Osteoblast (primary cell): ENCODE results near the gene PALM. TPM values are rescaled to one million over a fixed set of nuclear protein-coding genes. Genes with fewer than 3 reads are reported as not detected.

Experiments
- DNase-seq: peaks from one replicate; pipeline ENCODE4 v3.0.0; 2011; ENCODE audit warnings: low spot score, mixed read lengths; ENCODE audit not compliant: insufficient read length; ENCODE audit errors: missing footprints
- H2AFZ ChIP-seq: 2 replicates; pipeline ENCODE4 v1.6.0; 2011; ENCODE audit warnings: mild to moderate bottlenecking, low read length
- H3K27ac ChIP-seq: 2 replicates; pipeline ENCODE4 v1.5.1; 2011; ENCODE audit warnings: mild to moderate bottlenecking, low read depth, low read length, moderate library complexity
- H3K27me3 ChIP-seq: 2 replicates; pipeline ENCODE4 v1.6.0; 2012; ENCODE audit warnings: mild to moderate bottlenecking, control low read depth, inconsistent platforms, low read length, moderate library complexity; ENCODE audit not compliant: insufficient read depth
- H3K36me3 ChIP-seq: 2 replicates; pipeline ENCODE4 v1.5.1; 2011; ENCODE audit warnings: mild to moderate bottlenecking, low read length, control low read depth, moderate library complexity; ENCODE audit not compliant: insufficient read depth
- H3K4me1 ChIP-seq: 2 replicates; pipeline ENCODE4 v1.5.1; 2011; ENCODE audit warnings: mild to moderate bottlenecking, low read length, control low read depth, moderate library complexity; ENCODE audit not compliant: insufficient read depth
- H3K4me2 ChIP-seq: 2 replicates; pipeline ENCODE4 v1.6.0; 2011; ENCODE audit warnings: mild to moderate bottlenecking, low read length; ENCODE audit not compliant: insufficient read depth
- H3K4me3 ChIP-seq: fragments of 200-600 bp; sonication (generic); 3 replicates; pipeline ENCODE4 v1.5.1; 2012; ENCODE audit warnings: mild to moderate bottlenecking, low read length, inconsistent platforms; ENCODE audit not compliant: insufficient read depth
- H3K79me2 ChIP-seq: 2 replicates; pipeline ENCODE4 v1.6.0; 2012; ENCODE audit warnings: mild to moderate bottlenecking, low read length, control low read depth, inconsistent platforms; ENCODE audit not compliant: insufficient read depth
- H3K9me3 ChIP-seq: 2 replicates; pipeline ENCODE4 v1.5.1; 2011; ENCODE audit warnings: low read depth, low read length, control low read depth
- H4K20me1 ChIP-seq: 2 replicates; pipeline ENCODE4 v1.6.0; 2012; ENCODE audit warnings: mild to moderate bottlenecking, low read length, control low read depth; ENCODE audit not compliant: insufficient read depth
- total RNA-seq: library from RNA; depleted of rRNA; stranded (reverse); fragments of >200 nt; gene quantifications from 2 replicates; pipeline ENCODE4 v1.2.3, GENCODE V29; 2012
- TF ChIP-seq, protein P1 (sequence below): IDR thresholded peaks from 2 replicates; pipeline ENCODE4 v1.5.1; 2011; ENCODE audit warnings: mild to moderate bottlenecking, low read depth, low read length, moderate library complexity; ENCODE audit errors: extremely low read depth

The PALM gene
- total RNA-seq, 1 donor: 10.5 TPM

- H3K4me1 ChIP-seq: peaks cover 18% of the 10 kb centered on the region
- H3K27ac ChIP-seq: no peak overlapping the region
- TF ChIP-seq, protein P1, sequence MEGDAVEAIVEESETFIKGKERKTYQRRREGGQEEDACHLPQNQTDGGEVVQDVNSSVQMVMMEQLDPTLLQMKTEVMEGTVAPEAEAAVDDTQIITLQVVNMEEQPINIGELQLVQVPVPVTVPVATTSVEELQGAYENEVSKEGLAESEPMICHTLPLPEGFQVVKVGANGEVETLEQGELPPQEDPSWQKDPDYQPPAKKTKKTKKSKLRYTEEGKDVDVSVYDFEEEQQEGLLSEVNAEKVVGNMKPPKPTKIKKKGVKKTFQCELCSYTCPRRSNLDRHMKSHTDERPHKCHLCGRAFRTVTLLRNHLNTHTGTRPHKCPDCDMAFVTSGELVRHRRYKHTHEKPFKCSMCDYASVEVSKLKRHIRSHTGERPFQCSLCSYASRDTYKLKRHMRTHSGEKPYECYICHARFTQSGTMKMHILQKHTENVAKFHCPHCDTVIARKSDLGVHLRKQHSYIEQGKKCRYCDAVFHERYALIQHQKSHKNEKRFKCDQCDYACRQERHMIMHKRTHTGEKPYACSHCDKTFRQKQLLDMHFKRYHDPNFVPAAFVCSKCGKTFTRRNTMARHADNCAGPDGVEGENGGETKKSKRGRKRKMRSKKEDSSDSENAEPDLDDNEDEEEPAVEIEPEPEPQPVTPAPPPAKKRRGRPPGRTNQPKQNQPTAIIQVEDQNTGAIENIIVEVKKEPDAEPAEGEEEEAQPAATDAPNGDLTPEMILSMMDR: no peak
These were observed 72.2 kb downstream of the PALM start for GRCh38 chr19:780935-781334.

DNA sequence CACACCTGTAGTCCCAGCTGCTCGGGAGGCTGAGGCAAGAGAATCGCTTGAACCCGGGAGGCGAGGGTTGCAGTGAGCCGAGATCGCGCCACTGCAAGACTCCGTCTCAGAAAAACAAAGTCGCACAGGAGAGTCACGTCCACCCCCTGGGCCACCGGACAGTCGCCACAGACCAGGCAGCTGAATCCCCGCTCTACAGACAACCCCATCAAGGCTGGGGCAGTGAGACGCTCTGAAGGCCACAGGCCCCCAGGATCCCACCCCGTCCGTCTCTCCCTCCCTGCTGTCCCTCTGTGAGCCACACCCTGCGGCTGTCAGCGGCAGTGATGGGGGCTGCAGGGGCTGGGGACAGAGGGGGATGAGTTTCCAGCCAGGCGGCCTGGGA is 73.1 kb downstream of the PALM start:
- Histone ChIP-seq H3K9me3 (no peaks in the 10 kb centered on the region), H3K27ac (no peak overlapping the region), H3K4me1 (peaks cover 18% of the 10 kb centered on the region), H3K27me3 (no peaks in the 10 kb centered on the region), H3K36me3 (no peaks in the 10 kb centered on the region), H3K79me2 (no peaks in the 10 kb centered on the region), H2AFZ (no peak overlapping the region), H3K4me2 (peak overlapping the region; percentile 80), H4K20me1 (no peaks in the 10 kb centered on the region), H3K4me3 (peak overlapping the region; percentile 59)
- TF ChIP-seq, protein P1: no peak
- DNase-seq: no peak

More at GRCh38 chr19:780935-781334, 72.2 kb downstream of the PALM start:
- Histone ChIP-seq H3K9me3 (no peaks in the 10 kb centered on the region), H3K27me3 (no peaks in the 10 kb centered on the region), H2AFZ (no peak overlapping the region), H3K4me3 (no peak overlapping the region), H3K36me3 (no peaks in the 10 kb centered on the region), H3K4me2 (no peak overlapping the region), H4K20me1 (no peaks in the 10 kb centered on the region), H3K79me2 (no peaks in the 10 kb centered on the region)
- DNase-seq: peak; percentile 26

DNA sequence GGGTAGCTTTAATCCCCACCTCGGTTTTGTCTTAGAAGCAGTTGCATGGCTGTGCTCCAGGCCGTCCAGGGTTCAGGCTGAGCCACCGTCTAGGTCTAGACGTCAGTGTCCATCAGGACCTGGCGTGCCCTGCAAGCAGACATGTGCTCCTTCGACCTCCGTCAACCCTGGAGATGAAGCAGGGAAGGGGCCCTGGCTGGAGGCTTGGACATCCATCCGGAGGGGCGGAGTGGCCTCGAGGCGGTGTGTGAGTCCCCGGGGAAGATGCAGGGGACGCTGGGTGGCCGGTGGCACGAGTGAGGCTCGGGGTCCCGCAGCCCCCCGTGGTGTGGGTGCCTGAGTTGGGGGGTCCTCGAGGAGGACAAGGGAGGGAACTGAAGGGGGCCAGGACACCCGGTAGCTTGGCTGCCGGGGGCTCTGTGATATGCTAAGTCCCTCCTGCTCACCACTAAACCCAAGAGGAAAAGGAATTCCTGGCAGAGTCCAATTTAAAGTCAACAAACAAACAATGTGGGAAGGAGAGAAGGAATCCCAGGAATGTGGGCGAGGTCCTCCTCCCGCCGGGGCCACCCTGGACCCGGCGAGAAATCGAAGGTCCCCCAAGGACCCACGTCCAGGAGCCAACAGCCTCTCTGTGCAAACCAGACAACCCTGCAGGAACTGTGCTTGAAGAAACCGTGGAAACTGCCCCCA is 73.6 kb downstream of the PALM start:
- Histone ChIP-seq H3K4me3 (peak overlapping the region; percentile 59), H4K20me1 (no peaks in the 10 kb centered on the region), H3K9me3 (no peaks in the 10 kb centered on the region), H3K4me1 (peaks cover 18% of the 10 kb centered on the region), H2AFZ (peak overlapping the region; percentile 71), H3K79me2 (no peaks in the 10 kb centered on the region), H3K36me3 (no peaks in the 10 kb centered on the region), H3K27ac (peak overlapping the region; percentile 17), H3K27me3 (no peaks in the 10 kb centered on the region), H3K4me2 (peak overlapping the region; percentile 80)
- peak; percentile 95 for DNase-seq
- TF ChIP-seq, protein P1: no peak

- no peaks in the 10 kb centered on the region for H3K9me3 ChIP-seq
- TF ChIP-seq, protein P1: no peak
- H3K79me2 ChIP-seq: no peaks in the 10 kb centered on the region
- peak overlapping the region; percentile 80 for H3K4me2 ChIP-seq
- peak overlapping the region; percentile 59 for H3K4me3 ChIP-seq
- peak overlapping the region; percentile 71 for H2AFZ ChIP-seq
- no peaks in the 10 kb centered on the region for H3K27me3 ChIP-seq
- peak; percentile 26 for DNase-seq
- peak overlapping the region; percentile 17 for H3K27ac ChIP-seq
- no peaks in the 10 kb centered on the region for H4K20me1 ChIP-seq
- peaks cover 18% of the 10 kb centered on the region for H3K4me1 ChIP-seq
- no peaks in the 10 kb centered on the region for H3K36me3 ChIP-seq
These were observed 74.3 kb downstream of the PALM start for GRCh38 chr19:782878-783668.
